ENCODE data around the gene FASLG.

DNA sequence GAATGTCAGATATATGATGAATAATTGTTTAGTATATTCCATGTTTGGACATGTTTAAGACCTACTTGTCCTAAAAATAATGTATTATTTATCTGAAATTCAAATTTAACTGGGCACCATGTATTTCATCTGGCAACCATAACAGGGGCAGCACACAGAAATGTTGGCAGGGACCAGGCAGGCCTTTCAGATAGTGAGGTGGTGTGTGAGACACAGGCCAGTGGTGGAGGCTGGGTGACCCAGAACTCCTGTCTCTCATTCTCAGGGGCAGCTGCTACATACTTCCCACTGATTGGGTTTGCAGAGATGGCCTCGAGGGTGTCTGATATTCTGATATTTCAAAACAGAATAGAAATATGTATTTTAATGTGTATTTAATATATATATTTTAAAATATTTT, 1.3 kb upstream of the FASLG start:
- TF ChIP-seq FOXK2 (IDR thresholded peaks at IDR 0.05) (no peak), SP1 (IDR thresholded peaks at IDR 0.05) (no peak), BHLHE40 (IDR thresholded peaks at IDR 0.05; ENCODE audit: borderline replicate concordance) (no peak), ELF4 (IDR thresholded peaks at IDR 0.05) (no peak), SUZ12 (IDR thresholded peaks at IDR 0.05) (no peak), CTBP1 (IDR thresholded peaks at IDR 0.05; ENCODE audit: borderline replicate concordance) (no peak), FOXM1 (IDR thresholded peaks at IDR 0.05; ENCODE audit: borderline replicate concordance) (no peak), L3MBTL2 (conservative IDR thresholded peaks at IDR 0.05) (no peak), ARNT (IDR thresholded peaks at IDR 0.05) (no peak), ZNF384 (IDR thresholded peaks at IDR 0.05) (no peak)
- TF ChIP-seq, protein P1, sequence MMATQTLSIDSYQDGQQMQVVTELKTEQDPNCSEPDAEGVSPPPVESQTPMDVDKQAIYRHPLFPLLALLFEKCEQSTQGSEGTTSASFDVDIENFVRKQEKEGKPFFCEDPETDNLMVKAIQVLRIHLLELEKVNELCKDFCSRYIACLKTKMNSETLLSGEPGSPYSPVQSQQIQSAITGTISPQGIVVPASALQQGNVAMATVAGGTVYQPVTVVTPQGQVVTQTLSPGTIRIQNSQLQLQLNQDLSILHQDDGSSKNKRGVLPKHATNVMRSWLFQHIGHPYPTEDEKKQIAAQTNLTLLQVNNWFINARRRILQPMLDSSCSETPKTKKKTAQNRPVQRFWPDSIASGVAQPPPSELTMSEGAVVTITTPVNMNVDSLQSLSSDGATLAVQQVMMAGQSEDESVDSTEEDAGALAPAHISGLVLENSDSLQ (IDR thresholded peaks at IDR 0.05): no peak
